OCI-LY1 (cell line): ENCODE data around the gene NAA80.

Experiments used
- EZH2 ChIP-seq: fragments of 200-600 bp; sonication (generic), shearing (Covaris generic); IDR thresholded peaks from 2 replicates; pipeline ENCODE4 v1.8.0; 2017; ENCODE audit warnings: borderline replicate concordance, mixed run types, mild to moderate bottlenecking, antibody characterized with exemption, low read length, moderate library complexity, mixed read lengths
- TF ChIP-seq, protein P1 (sequence below): fragments of 200-600 bp; sonication (generic), shearing (Covaris generic); IDR thresholded peaks from 2 replicates; pipeline ENCODE4 v1.5.1; 2017; ENCODE audit warnings: mild to moderate bottlenecking, antibody characterized with exemption, low read length, moderate library complexity, mixed read lengths

DNA sequence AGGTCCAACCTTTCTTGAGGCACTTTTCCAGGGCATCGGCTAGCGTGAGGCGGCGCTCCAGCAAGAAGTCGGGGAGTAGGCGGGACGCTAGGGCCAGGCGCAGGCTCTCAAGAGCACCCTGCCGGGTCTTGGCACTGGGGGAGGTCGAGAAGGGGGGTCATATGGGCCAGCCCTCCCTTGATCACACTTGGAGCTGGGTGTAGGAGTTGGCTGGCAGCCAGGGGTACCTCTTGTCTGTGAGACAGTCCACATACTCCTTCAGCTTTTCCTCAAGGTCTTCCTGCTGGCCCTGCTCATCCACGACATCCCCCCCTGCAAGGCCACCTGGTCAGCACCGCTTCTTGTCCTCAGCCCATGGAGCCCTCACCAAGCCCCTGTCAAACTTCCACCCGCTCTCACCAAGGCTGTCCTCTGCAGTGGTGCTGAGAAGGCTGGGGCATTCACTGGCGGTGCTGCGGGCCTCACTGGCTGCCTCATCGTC lies 9.0 kb downstream of the NAA80 start:
- TF ChIP-seq, protein P1, sequence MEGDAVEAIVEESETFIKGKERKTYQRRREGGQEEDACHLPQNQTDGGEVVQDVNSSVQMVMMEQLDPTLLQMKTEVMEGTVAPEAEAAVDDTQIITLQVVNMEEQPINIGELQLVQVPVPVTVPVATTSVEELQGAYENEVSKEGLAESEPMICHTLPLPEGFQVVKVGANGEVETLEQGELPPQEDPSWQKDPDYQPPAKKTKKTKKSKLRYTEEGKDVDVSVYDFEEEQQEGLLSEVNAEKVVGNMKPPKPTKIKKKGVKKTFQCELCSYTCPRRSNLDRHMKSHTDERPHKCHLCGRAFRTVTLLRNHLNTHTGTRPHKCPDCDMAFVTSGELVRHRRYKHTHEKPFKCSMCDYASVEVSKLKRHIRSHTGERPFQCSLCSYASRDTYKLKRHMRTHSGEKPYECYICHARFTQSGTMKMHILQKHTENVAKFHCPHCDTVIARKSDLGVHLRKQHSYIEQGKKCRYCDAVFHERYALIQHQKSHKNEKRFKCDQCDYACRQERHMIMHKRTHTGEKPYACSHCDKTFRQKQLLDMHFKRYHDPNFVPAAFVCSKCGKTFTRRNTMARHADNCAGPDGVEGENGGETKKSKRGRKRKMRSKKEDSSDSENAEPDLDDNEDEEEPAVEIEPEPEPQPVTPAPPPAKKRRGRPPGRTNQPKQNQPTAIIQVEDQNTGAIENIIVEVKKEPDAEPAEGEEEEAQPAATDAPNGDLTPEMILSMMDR = no peak
- no peak for TF ChIP-seq EZH2
